Measurements from ENCODE around the gene KRTAP5-10.

GRCh38 chr11:71572811-71573210 is 7.4 kb downstream of the KRTAP5-10 start:
- TF ChIP-seq POLR2A (IDR thresholded peaks at IDR 0.05; ENCODE audit: low read depth, low read length): no peak
- TF ChIP-seq TAF1 (IDR thresholded peaks at IDR 0.05; ENCODE audit: borderline replicate concordance, low read depth, low read length): no peak
- TF ChIP-seq POLR2AphosphoS5 (IDR thresholded peaks at IDR 0.05; ENCODE audit: low read depth, low read length): no peak
